NK-92 (cell line): Measurements from ENCODE around the gene DIP2B.

Experiments used
- DNase-seq: peaks from one replicate; lab custom pipeline; 2025; ENCODE audit not compliant: unreplicated experiment; lab: John Stamatoyannopoulos, UW

DIP2B gene

GRCh38 chr12:50725011-50725942 is 220.5 kb downstream of the DIP2B start:
- DNase-seq = no peak

GRCh38 chr12:50727466-50727865 is 222.7 kb downstream of the DIP2B start:
- DNase-seq = no peak

- no peak for DNase-seq
These were observed 223.6 kb downstream of the DIP2B start for GRCh38 chr12:50728417-50728816.

- no peak for DNase-seq
These were observed 224.1 kb downstream of the DIP2B start for GRCh38 chr12:50728841-50729240.

- DNase-seq = no peak
These were observed 227.8 kb downstream of the DIP2B start for GRCh38 chr12:50732591-50732990.

GRCh38 chr12:50733706-50734105 is 228.9 kb downstream of the DIP2B start:
- no peak for DNase-seq

- no peak for DNase-seq
These were observed 229.9 kb downstream of the DIP2B start for GRCh38 chr12:50734409-50735263.

GRCh38 chr12:50739611-50740010 is 234.8 kb downstream of the DIP2B start:
- DNase-seq = no peak

GRCh38 chr12:50740307-50740706 is 235.5 kb downstream of the DIP2B start:
- no peak for DNase-seq

GRCh38 chr12:50742776-50743175 is 238.0 kb downstream of the DIP2B start:
- DNase-seq = no peak

- DNase-seq = no peak
These were observed 241.1 kb downstream of the DIP2B start for GRCh38 chr12:50745861-50746260.

- no peak for DNase-seq
These were observed 241.6 kb downstream of the DIP2B start for GRCh38 chr12:50746431-50746830.

GRCh38 chr12:50747817-50748216 is 243.0 kb downstream of the DIP2B start:
- DNase-seq = no peak

- no peak for DNase-seq
These were observed 244.7 kb downstream of the DIP2B start for GRCh38 chr12:50749459-50749882.

GRCh38 chr12:50750366-50750765 is 245.6 kb downstream of the DIP2B start:
- no peak for DNase-seq

GRCh38 chr12:50751948-50752721 is 247.3 kb downstream of the DIP2B start:
- DNase-seq = no peak

GRCh38 chr12:50753232-50753769 is 248.5 kb downstream of the DIP2B start:
- DNase-seq = no peak

GRCh38 chr12:50763639-50764285 is 259.0 kb downstream of the DIP2B start, which contains the start of gene ATF1:
Gene ATF1, plus strand, starts transcription at chr12:50764101. Its CDS starts 16,045 bp downstream, at chr12:50780146.
- no peak for DNase-seq

GRCh38 chr12:50764286-50765094 is 259.7 kb downstream of the DIP2B start:
- DNase-seq = no peak
